HG03060 (cell line): ENCODE results near the gene LPP.

Experiments used
- ATAC-seq: cut with Tn5 transposase; IDR thresholded peaks from one replicate; pipeline ENCODE4 v1.9.1; 2021; ENCODE audit warnings: low read depth, moderate number of reproducible peaks; ENCODE audit not compliant: unreplicated experiment

LPP gene

GRCh38 chr3:188241883-188242282, 87.9 kb downstream of the LPP start:
- no peak for ATAC-seq

- ATAC-seq, result no peak
Observed at GRCh38 chr3:188242436-188243123, 88.6 kb downstream of the LPP start.

- ATAC-seq, result no peak
Observed at GRCh38 chr3:188243124-188243795, 89.3 kb downstream of the LPP start.

GRCh38 chr3:188244395-188244861, 90.5 kb downstream of the LPP start:
- ATAC-seq, result no peak

- no peak for ATAC-seq
Observed at GRCh38 chr3:188246905-188247304, 92.9 kb downstream of the LPP start.

- ATAC-seq, result no peak
Observed at GRCh38 chr3:188248036-188248561, 94.1 kb downstream of the LPP start.

- no peak for ATAC-seq
Observed at GRCh38 chr3:188253123-188253793, 99.3 kb downstream of the LPP start.

GRCh38 chr3:188253800-188254452, 100.0 kb downstream of the LPP start:
- no peak for ATAC-seq

- ATAC-seq, result no peak
Observed at GRCh38 chr3:188254520-188255070, 100.6 kb downstream of the LPP start.

GRCh38 chr3:188255190-188255589, 101.2 kb downstream of the LPP start:
- ATAC-seq, result no peak

GRCh38 chr3:188256758-188257157, 102.8 kb downstream of the LPP start:
- ATAC-seq, result no peak

GRCh38 chr3:188257384-188258026, 103.5 kb downstream of the LPP start:
- ATAC-seq, result no peak

- ATAC-seq, result no peak
Observed at GRCh38 chr3:188259191-188259590, 105.2 kb downstream of the LPP start.

- no peak for ATAC-seq
Observed at GRCh38 chr3:188259596-188259995, 105.6 kb downstream of the LPP start.

GRCh38 chr3:188261011-188261410, 107.1 kb downstream of the LPP start:
- ATAC-seq, result no peak

- ATAC-seq, result no peak
Observed at GRCh38 chr3:188262488-188262887, 108.5 kb downstream of the LPP start.

- ATAC-seq, result no peak
Observed at GRCh38 chr3:188262913-188263683, 109.1 kb downstream of the LPP start.

- ATAC-seq, result no peak
Observed at GRCh38 chr3:188264226-188265207, 110.6 kb downstream of the LPP start.
